ENCODE measurements around the gene ABCG4. TPM values are rescaled to one million over a fixed set of nuclear protein-coding genes. Genes with fewer than 3 reads are reported as not detected.
A peak's percentile ranks its signal among the peaks of the same experiment; 100 is the strongest.

Gene ABCG4
- total RNA-seq, 1 experiment from 2014 or later, result 0.39 TPM

GRCh38 chr11:119207415-119207960 lies 58.6 kb downstream of the ABCG4 start:
- BruUV-seq (replicated peaks), result no TSS peak
- peak overlapping the region; percentile 89 for H3K27ac ChIP-seq (ENCODE audit: low read length)

GRCh38 chr11:119209186-119209585 lies 60.3 kb downstream of the ABCG4 start:
- peaks cover 37% of the 10 kb centered on the region for H3K4me1 ChIP-seq (ENCODE audit: control insufficient read depth, insufficient read depth, low read length)
- ATAC-seq (no peak), DNase-seq (ENCODE audit: low read depth, low spot score) (no peak)
- no peaks in the 10 kb centered on the region for H3K27me3 ChIP-seq (ENCODE audit: control insufficient read depth, insufficient read depth, low read length)
- H3K36me3 ChIP-seq (ENCODE audit: control insufficient read depth, insufficient read depth, low read length), result no peaks in the 10 kb centered on the region
- in situ Hi-C loops (cut with HindIII; ENCODE audit: low pct_unique_long_range_greater_than_20kb, low sequenced_read_pairs) (no loop called here), intact Hi-C loops (cut with micrococcal nuclease; ENCODE audit: unreplicated experiment) (no loop called here)
- POLR2A ChIA-PET, result interaction anchor here (0.7 kb wide), 2 partner anchors 40 to 55 kb away, joined by 3 to 8 read pairs; no protein-coding TSS in a partner anchor
- H3K9me3 ChIP-seq (ENCODE audit: control insufficient read depth, insufficient read depth, low read depth, low read length), result no peaks in the 10 kb centered on the region
- TF ChIP-seq POLR2AphosphoS5 (IDR thresholded peaks at IDR 0.05; ENCODE audit: low read depth, low read length) (no peak), REST (IDR thresholded peaks at IDR 0.05; ENCODE audit: insufficient read depth in 1 of 2, low read depth in 2 of 2, low read length in 1 of 2) (no peak), SIN3A (IDR thresholded peaks at IDR 0.05; ENCODE audit: borderline replicate concordance, insufficient read depth, low read depth, low read length) (no peak), TCF7L2 (IDR thresholded peaks at IDR 0.05; ENCODE audit: low read depth, low read length) (no peak)
- CTCF ChIA-PET, result no interaction called here
- peak overlapping the region; percentile 24; the same call in 1 of the 2 replicates for H3K27ac ChIP-seq (ENCODE audit: low read length)
- no peak overlapping the region for H3K4me3 ChIP-seq (ENCODE audit: low read depth in 2 of 2, low read length in 2 of 2)
- BruUV-seq (replicated peaks), result no TSS peak

More at GRCh38 chr11:119207415-119207960, 58.6 kb downstream of the ABCG4 start:
- Histone ChIP-seq H3K36me3 (ENCODE audit: control insufficient read depth, insufficient read depth, low read length) (no peaks in the 10 kb centered on the region), H3K9me3 (ENCODE audit: control insufficient read depth, insufficient read depth, low read depth, low read length) (no peaks in the 10 kb centered on the region), H3K27me3 (ENCODE audit: control insufficient read depth, insufficient read depth, low read length) (no peaks in the 10 kb centered on the region), H3K4me3 (ENCODE audit: low read depth in 2 of 2, low read length in 2 of 2) (peak overlapping the region; percentile 80 to 96), H3K4me1 (ENCODE audit: control insufficient read depth, insufficient read depth, low read length) (peaks cover 32% of the 10 kb centered on the region)
- no peak for DNase-seq (ENCODE audit: low read depth, low spot score)
- POLR2A ChIA-PET, result no interaction called here
- in situ Hi-C loops (cut with HindIII; ENCODE audit: low pct_unique_long_range_greater_than_20kb, low sequenced_read_pairs) (no loop called here), intact Hi-C loops (cut with micrococcal nuclease; ENCODE audit: unreplicated experiment) (no loop called here)
- no peak for TF ChIP-seq SIN3A (IDR thresholded peaks at IDR 0.05; ENCODE audit: borderline replicate concordance, insufficient read depth, low read depth, low read length)
- CTCF ChIA-PET, result no interaction called here
- ATAC-seq, result no peak

- Histone ChIP-seq H3K9me3 (ENCODE audit: control insufficient read depth, insufficient read depth, low read depth, low read length) (no peaks in the 10 kb centered on the region), H3K36me3 (ENCODE audit: control insufficient read depth, insufficient read depth, low read length) (no peaks in the 10 kb centered on the region), H3K27me3 (ENCODE audit: control insufficient read depth, insufficient read depth, low read length) (no peaks in the 10 kb centered on the region), H3K4me1 (ENCODE audit: control insufficient read depth, insufficient read depth, low read length) (peaks cover 34% of the 10 kb centered on the region), H3K4me3 (ENCODE audit: low read depth in 2 of 2, low read length in 2 of 2) (no peak overlapping the region), H3K27ac (ENCODE audit: low read length) (0 out of 2 replicates have a peak overlapping the region, but pooled peaks have one; percentile 12)
- ATAC-seq, result no peak
- in situ Hi-C loops (cut with HindIII; ENCODE audit: low pct_unique_long_range_greater_than_20kb, low sequenced_read_pairs), result no loop called here
- DNase-seq (ENCODE audit: low read depth, low spot score), result no peak
- BruUV-seq (replicated peaks), result no TSS peak
- ChIA-PET POLR2A (no interaction called here), CTCF (interaction anchor here (1.4 kb wide), 1 partner anchor 128 kb away, joined by 4 read pairs; no protein-coding TSS in a partner anchor)
- TF ChIP-seq TCF7L2 (IDR thresholded peaks at IDR 0.05; ENCODE audit: low read depth, low read length), result no peak
- TF ChIP-seq POLR2AphosphoS5 (IDR thresholded peaks at IDR 0.05; ENCODE audit: low read depth, low read length), result no peak
- TF ChIP-seq REST (IDR thresholded peaks at IDR 0.05; ENCODE audit: insufficient read depth in 1 of 2, low read depth in 2 of 2, low read length in 1 of 2), result no peak
- intact Hi-C loops (cut with micrococcal nuclease; ENCODE audit: unreplicated experiment), result no loop called here
Measured at GRCh38 chr11:119210050-119210449, 61.2 kb downstream of the ABCG4 start.

Other genes with a start within 250 kb of the ABCG4 start
- 234 TPM for gene BCL9L, start 223.1 kb upstream of the ABCG4 start, total RNA-seq (2021; ENCODE audit: unreplicated experiment)
- 0.92 TPM for gene UPK2, start 192.8 kb upstream of the ABCG4 start, total RNA-seq (2021; ENCODE audit: unreplicated experiment)
- gene FOXR1, start 177.3 kb upstream of the ABCG4 start, total RNA-seq (2021; ENCODE audit: unreplicated experiment), result not detected
- gene CENATAC, start 150.9 kb upstream of the ABCG4 start, total RNA-seq (2021; ENCODE audit: unreplicated experiment), result 45.4 TPM
- gene RPS25, start 130.7 kb upstream of the ABCG4 start, total RNA-seq (2021; ENCODE audit: unreplicated experiment), result 1,083 TPM
- 78.9 TPM for gene TRAPPC4, start 130.3 kb upstream of the ABCG4 start, total RNA-seq (2021; ENCODE audit: unreplicated experiment)
- 33.2 TPM for gene SLC37A4, start 118.2 kb upstream of the ABCG4 start, total RNA-seq (2021; ENCODE audit: unreplicated experiment)
- 268 TPM for gene HYOU1, start 91.8 kb upstream of the ABCG4 start, total RNA-seq (2021; ENCODE audit: unreplicated experiment)
- 28.2 TPM for gene VPS11, start 81.2 kb upstream of the ABCG4 start, total RNA-seq (2021; ENCODE audit: unreplicated experiment)
- gene HMBS, start 64.2 kb upstream of the ABCG4 start, total RNA-seq (2021; ENCODE audit: unreplicated experiment), result 61.6 TPM
- 72.1 TPM for gene DPAGT1, start 47.2 kb upstream of the ABCG4 start, total RNA-seq (2021; ENCODE audit: unreplicated experiment)
- gene C2CD2L, start 41.7 kb upstream of the ABCG4 start, total RNA-seq (2021; ENCODE audit: unreplicated experiment), result 10.1 TPM
- 52.7 TPM for gene HINFP, start 27.5 kb upstream of the ABCG4 start, total RNA-seq (2021; ENCODE audit: unreplicated experiment)
- 25.2 TPM for gene NLRX1, start 19.7 kb downstream of the ABCG4 start, total RNA-seq (2021; ENCODE audit: unreplicated experiment)
- gene NHERF4, start 36.4 kb downstream of the ABCG4 start, total RNA-seq (2021; ENCODE audit: unreplicated experiment), result 0.23 TPM
- 69.9 TPM for gene CBL, start 57.3 kb downstream of the ABCG4 start, total RNA-seq (2021; ENCODE audit: unreplicated experiment)
- gene MCAM, start 168.1 kb downstream of the ABCG4 start, total RNA-seq (2021; ENCODE audit: unreplicated experiment), result 27.2 TPM
- 69.0 TPM for gene RNF26, start 185.5 kb downstream of the ABCG4 start, total RNA-seq (2021; ENCODE audit: unreplicated experiment)
- not detected for gene C1QTNF5, start 191.8 kb downstream of the ABCG4 start, total RNA-seq (2021; ENCODE audit: unreplicated experiment)
- not detected for gene MFRP, start 197.7 kb downstream of the ABCG4 start, total RNA-seq (2021; ENCODE audit: unreplicated experiment)
- 3.1 TPM for gene USP2, start 232.6 kb downstream of the ABCG4 start, total RNA-seq (2021; ENCODE audit: unreplicated experiment)

Data from Panc1 (cell line).